ENCODE data around the gene CITED4.
A peak's percentile ranks its signal among the peaks of the same experiment; 100 is the strongest.

The CITED4 gene

GRCh38 chr1:40819101-40819500, 43.1 kb downstream of the CITED4 start:
- Histone ChIP-seq H3K9me3 (no peaks in the 10 kb centered on the region), H3K4me3 (no peak overlapping the region), H3K27ac (peak overlapping the region; percentile 18 to 61), H3K36me3 (peaks cover 0 to 4% (median 0%) of the 10 kb centered on the region in 3 donors), H3K27me3 (no peaks in the 10 kb centered on the region), H3K4me1 (peaks cover 0 to 41% (median 29%) of the 10 kb centered on the region in 4 donors)
- no peak for TF ChIP-seq CTCF (IDR thresholded peaks at IDR 0.05)
- intact Hi-C loops (cut with DNase I; ENCODE audit: low total_unique reads), result no loop called here
- DNase-seq, result no peak

- Histone ChIP-seq H3K4me1 (peaks cover 0 to 40% (median 27%) of the 10 kb centered on the region in 4 donors), H3K27me3 (no peaks in the 10 kb centered on the region), H3K27ac (no peak overlapping the region), H3K9me3 (no peaks in the 10 kb centered on the region), H3K36me3 (peaks cover 0 to 4% (median 0%) of the 10 kb centered on the region in 3 donors), H3K4me3 (peak overlapping the region; percentile 9 to 34)
- no peak for TF ChIP-seq CTCF (IDR thresholded peaks at IDR 0.05)
- DNase-seq, result no peak
- intact Hi-C loops (cut with DNase I; ENCODE audit: low total_unique reads), result no loop called here
These were observed 43.8 kb downstream of the CITED4 start for GRCh38 chr1:40818264-40818961.

- no peak for DNase-seq
- Histone ChIP-seq H3K4me1 (peaks cover 0 to 40% (median 27%) of the 10 kb centered on the region in 4 donors), H3K27me3 (no peaks in the 10 kb centered on the region), H3K36me3 (peaks cover 0 to 4% (median 0%) of the 10 kb centered on the region in 3 donors), H3K4me3 (no peak overlapping the region), H3K27ac (no peak overlapping the region), H3K9me3 (no peaks in the 10 kb centered on the region)
- no peak for TF ChIP-seq CTCF (IDR thresholded peaks at IDR 0.05)
- intact Hi-C loops (cut with DNase I; ENCODE audit: low total_unique reads), result no loop called here
These were observed 44.3 kb downstream of the CITED4 start for GRCh38 chr1:40817791-40818263.

- no peaks in the 10 kb centered on the region for H3K27me3 ChIP-seq
- no peak for DNase-seq
- intact Hi-C loops (cut with DNase I; ENCODE audit: low total_unique reads), result no loop called here
- H3K4me1 ChIP-seq, result peaks cover 0 to 20% (median 14%) of the 10 kb centered on the region in 4 donors
- TF ChIP-seq CTCF (IDR thresholded peaks at IDR 0.05), result no peak
- no peak overlapping the region for H3K4me3 ChIP-seq
- H3K36me3 ChIP-seq, result peaks cover 0 to 4% (median 0%) of the 10 kb centered on the region in 3 donors
- H3K27ac ChIP-seq, result no peak overlapping the region
- H3K9me3 ChIP-seq, result no peaks in the 10 kb centered on the region
These were observed 46.7 kb downstream of the CITED4 start for GRCh38 chr1:40815420-40815819.
